ENCODE results near the gene MN1.

DNA sequence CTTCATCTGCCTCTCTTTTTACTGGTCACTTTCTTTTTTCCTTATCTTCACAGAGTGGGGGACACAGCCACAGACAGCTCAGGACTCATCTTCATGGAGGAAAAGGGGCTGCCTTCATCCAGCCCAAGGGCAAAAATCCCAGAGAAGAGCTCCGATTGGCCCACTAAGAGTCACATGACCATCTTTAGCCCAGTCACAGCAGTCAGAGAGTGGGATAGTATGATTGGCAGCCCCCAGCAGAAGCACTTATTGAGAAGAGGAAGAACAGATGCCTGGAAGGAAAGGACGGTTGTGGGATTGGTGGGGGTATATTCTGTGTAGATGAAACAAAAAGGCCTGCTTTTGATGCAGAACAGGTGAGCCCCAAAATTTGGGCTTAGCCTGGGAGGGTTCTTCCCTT, 77.8 kb downstream of the MN1 start:
- TF ChIP-seq, protein P1, sequence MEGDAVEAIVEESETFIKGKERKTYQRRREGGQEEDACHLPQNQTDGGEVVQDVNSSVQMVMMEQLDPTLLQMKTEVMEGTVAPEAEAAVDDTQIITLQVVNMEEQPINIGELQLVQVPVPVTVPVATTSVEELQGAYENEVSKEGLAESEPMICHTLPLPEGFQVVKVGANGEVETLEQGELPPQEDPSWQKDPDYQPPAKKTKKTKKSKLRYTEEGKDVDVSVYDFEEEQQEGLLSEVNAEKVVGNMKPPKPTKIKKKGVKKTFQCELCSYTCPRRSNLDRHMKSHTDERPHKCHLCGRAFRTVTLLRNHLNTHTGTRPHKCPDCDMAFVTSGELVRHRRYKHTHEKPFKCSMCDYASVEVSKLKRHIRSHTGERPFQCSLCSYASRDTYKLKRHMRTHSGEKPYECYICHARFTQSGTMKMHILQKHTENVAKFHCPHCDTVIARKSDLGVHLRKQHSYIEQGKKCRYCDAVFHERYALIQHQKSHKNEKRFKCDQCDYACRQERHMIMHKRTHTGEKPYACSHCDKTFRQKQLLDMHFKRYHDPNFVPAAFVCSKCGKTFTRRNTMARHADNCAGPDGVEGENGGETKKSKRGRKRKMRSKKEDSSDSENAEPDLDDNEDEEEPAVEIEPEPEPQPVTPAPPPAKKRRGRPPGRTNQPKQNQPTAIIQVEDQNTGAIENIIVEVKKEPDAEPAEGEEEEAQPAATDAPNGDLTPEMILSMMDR (conservative IDR thresholded peaks at IDR 0.05): no peak
- TF ChIP-seq EZH2 (IDR thresholded peaks at IDR 0.05; ENCODE audit: low read depth): no peak

Data from PC-9 (cell line).